Activated B cell treated with CpG ODN at 0.5 μM for 24 hours (primary cell): ENCODE results near the gene IFIT5. TPM values are rescaled to one million over a fixed set of nuclear protein-coding genes. Genes with fewer than 3 reads are reported as not detected.
"Not testable (repeated sequence)": the region's sequence is repeated elsewhere in the genome, so short reads cannot be mapped to it uniquely, and the experiment has no call there.

Experiments used
- ATAC-seq: fragments of 200-7000 bp; cut with Tn5 transposase; one replicate; pipeline ENCODE4 v1.10.0; 2021; ENCODE audit warnings: low read depth, mild to moderate bottlenecking, moderate library complexity
- CTCF ChIA-PET: fragments of 350-600 bp; sonication (Branson Sonifier 250); formaldehyde crosslinking; loops from one replicate; lab custom pipeline; 2021; ENCODE audit warnings: antibody characterized with exemption; lab: Charles Lee
- POLR2A ChIA-PET: fragments of 350-600 bp; sonication (Branson Sonifier 250); formaldehyde crosslinking; loops from one replicate; lab custom pipeline; 2021; ENCODE audit warnings: antibody characterized with exemption; lab: Charles Lee
- DNase-seq: peaks from one replicate; pipeline ENCODE4 v3.0.0; 2022
- H3K27ac Mint-ChIP-seq: one replicate; pipeline ENCODE4 v1.8.0; 2020; ENCODE audit warnings: mixed read lengths
- H3K27me3 Mint-ChIP-seq: one replicate; pipeline ENCODE4 v1.8.0; 2021; ENCODE audit warnings: mixed read lengths
- H3K36me3 Mint-ChIP-seq: one replicate; pipeline ENCODE4 v1.8.0; 2021; ENCODE audit warnings: low read depth, mixed read lengths
- H3K4me1 Mint-ChIP-seq: one replicate; pipeline ENCODE4 v1.8.0; 2021; ENCODE audit warnings: mixed read lengths
- H3K4me3 Mint-ChIP-seq: one replicate; pipeline ENCODE4 v1.8.0; 2020; ENCODE audit warnings: mild to moderate bottlenecking, mixed read lengths
- H3K9me3 Mint-ChIP-seq: one replicate; pipeline ENCODE4 v1.8.0; 2020; ENCODE audit warnings: mixed read lengths
- intact Hi-C: fragments of 100-400 bp; cut with micrococcal nuclease; formaldehyde crosslinking; loops from one replicate; pipeline ENCODE4 v1.15.1; 2024
- total RNA-seq: library from RNA; stranded (reverse); gene quantifications from 2 replicates; pipeline ENCODE4 v1.2.3, GENCODE V29; 2022
- TF ChIP-seq, protein P1 (sequence below): fragments of 200-600 bp; IDR thresholded peaks from one replicate; pipeline ENCODE4 v1.8.0; 2022; ENCODE audit warnings: antibody characterized with exemption, mild to moderate bottlenecking

The IFIT5 gene
- total RNA-seq, 1 donor from 2014 or later = 21.3 TPM

DNA sequence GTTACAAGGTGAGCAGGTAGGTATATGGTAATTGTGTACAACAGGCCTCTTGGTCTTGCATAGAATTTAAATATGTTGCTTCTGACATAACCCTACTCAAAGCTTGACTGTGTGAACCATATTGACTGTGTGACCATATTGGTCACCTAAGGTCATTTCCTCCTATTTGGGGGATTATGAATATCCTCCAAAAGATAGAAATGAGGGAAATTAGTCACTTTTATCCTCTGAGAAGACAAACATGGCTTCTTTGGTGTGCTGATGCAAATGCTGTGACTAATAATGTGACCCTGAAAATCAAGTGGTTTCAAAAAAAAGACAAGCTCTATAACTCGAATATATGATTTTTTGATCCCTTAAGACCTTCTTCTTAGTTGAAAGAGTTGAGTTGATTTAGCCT is 27.9 kb downstream of the IFIT5 start:
- ChIA-PET CTCF (no interaction called here), POLR2A (no interaction called here)
- Mint-ChIP-seq H3K27ac (no peak overlapping the region), H3K4me1 (no peaks in the 10 kb centered on the region), H3K36me3 (no peaks in the 10 kb centered on the region), H3K9me3 (peaks cover 3% of the 10 kb centered on the region), H3K4me3 (no peak overlapping the region), H3K27me3 (peaks cover 20% of the 10 kb centered on the region)
- no peak for ATAC-seq
- no peak for DNase-seq
- intact Hi-C loops = no loop called here
- TF ChIP-seq, protein P1, sequence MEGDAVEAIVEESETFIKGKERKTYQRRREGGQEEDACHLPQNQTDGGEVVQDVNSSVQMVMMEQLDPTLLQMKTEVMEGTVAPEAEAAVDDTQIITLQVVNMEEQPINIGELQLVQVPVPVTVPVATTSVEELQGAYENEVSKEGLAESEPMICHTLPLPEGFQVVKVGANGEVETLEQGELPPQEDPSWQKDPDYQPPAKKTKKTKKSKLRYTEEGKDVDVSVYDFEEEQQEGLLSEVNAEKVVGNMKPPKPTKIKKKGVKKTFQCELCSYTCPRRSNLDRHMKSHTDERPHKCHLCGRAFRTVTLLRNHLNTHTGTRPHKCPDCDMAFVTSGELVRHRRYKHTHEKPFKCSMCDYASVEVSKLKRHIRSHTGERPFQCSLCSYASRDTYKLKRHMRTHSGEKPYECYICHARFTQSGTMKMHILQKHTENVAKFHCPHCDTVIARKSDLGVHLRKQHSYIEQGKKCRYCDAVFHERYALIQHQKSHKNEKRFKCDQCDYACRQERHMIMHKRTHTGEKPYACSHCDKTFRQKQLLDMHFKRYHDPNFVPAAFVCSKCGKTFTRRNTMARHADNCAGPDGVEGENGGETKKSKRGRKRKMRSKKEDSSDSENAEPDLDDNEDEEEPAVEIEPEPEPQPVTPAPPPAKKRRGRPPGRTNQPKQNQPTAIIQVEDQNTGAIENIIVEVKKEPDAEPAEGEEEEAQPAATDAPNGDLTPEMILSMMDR = no peak

DNA sequence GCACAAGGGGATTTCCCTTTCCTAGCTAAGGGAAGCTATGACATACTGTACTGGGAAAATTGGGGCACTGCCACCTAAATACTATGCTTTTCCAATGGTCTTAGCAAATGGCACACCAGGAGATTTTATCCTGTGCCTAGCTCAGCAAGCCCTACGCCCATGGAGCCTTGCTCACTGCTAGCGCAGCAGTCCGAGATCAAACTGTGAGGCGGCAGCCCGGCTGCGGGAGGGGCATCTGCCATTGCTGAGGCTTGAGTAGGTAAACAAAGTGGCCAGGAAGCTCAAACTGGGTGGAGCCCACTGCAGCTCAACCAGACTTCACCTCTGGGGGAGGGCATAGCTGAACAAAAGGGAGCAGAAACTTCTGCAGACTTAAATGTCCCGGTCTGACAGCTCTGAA is 30.5 kb downstream of the IFIT5 start:
- H3K27me3 Mint-ChIP-seq = peaks cover 15% of the 10 kb centered on the region
- H3K36me3 Mint-ChIP-seq, POLR2A ChIA-PET, H3K4me3 Mint-ChIP-seq, H3K27ac Mint-ChIP-seq, DNase-seq, H3K4me1 Mint-ChIP-seq, intact Hi-C loops, CTCF ChIA-PET, H3K9me3 Mint-ChIP-seq, ATAC-seq: not testable (repeated sequence)

DNA sequence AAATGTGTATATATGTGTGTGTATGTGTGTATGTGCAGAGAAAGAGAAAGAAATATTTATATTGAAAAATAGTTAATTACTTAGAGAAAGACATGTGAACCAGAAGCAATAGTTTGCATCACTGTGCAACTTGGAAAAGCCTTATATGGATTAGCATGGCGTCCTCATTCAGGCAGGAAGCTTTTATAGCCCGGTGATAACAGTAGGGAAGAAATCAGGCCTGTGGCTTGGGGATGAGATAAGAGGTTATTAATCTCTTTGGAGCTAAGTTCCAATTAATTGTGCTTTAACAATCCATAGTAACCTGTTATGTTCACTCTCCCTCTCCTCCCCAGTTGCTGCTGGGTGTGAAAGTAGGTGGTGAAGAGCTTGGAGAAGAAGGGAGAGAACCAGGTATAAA is 36.5 kb downstream of the IFIT5 start:
- Mint-ChIP-seq H3K4me1 (peaks cover 4% of the 10 kb centered on the region), H3K36me3 (no peaks in the 10 kb centered on the region), H3K4me3 (no peak overlapping the region), H3K9me3 (no peaks in the 10 kb centered on the region), H3K27ac (no peak overlapping the region), H3K27me3 (peaks cover 6% of the 10 kb centered on the region)
- no peak for DNase-seq
- ChIA-PET POLR2A (no interaction called here), CTCF (interaction anchor here (1.7 kb wide), 1 partner anchor 201 kb away, joined by 3 read pairs; no protein-coding TSS in a partner anchor)
- ATAC-seq = no peak
- intact Hi-C loops = no loop called here
- TF ChIP-seq, protein P1 = no peak

DNA sequence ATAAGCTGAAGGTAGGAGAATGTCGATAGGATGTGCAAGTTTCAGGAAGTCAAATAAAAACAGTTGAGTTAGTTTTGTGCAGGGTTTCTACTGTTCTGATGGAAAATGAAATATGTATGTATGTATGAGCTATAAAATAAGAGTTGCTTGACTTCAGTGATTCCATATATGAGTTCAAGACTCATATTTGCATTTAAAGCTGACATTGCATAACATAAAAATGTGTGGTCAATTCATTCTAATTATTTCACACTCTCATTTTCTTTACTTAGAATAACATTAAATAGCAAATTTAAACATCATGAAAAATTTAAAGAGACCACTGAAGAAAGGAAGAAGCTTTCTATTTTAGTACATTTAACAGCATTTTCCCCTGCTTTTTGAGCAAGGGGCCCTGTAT is 37.8 kb downstream of the IFIT5 start:
- CTCF ChIA-PET = interaction anchor here (1.7 kb wide), 1 partner anchor 202 kb away, joined by 3 read pairs; no protein-coding TSS in a partner anchor
- no peaks in the 10 kb centered on the region for H3K36me3 Mint-ChIP-seq
- POLR2A ChIA-PET = no interaction called here
- peaks cover 4% of the 10 kb centered on the region for H3K4me1 Mint-ChIP-seq
- no peak for ATAC-seq
- TF ChIP-seq, protein P1 = no peak
- intact Hi-C loops = no loop called here
- H3K9me3 Mint-ChIP-seq = no peaks in the 10 kb centered on the region
- peaks cover 6% of the 10 kb centered on the region for H3K27me3 Mint-ChIP-seq
- H3K4me3 Mint-ChIP-seq = no peak overlapping the region
- DNase-seq = no peak
- no peak overlapping the region for H3K27ac Mint-ChIP-seq

DNA sequence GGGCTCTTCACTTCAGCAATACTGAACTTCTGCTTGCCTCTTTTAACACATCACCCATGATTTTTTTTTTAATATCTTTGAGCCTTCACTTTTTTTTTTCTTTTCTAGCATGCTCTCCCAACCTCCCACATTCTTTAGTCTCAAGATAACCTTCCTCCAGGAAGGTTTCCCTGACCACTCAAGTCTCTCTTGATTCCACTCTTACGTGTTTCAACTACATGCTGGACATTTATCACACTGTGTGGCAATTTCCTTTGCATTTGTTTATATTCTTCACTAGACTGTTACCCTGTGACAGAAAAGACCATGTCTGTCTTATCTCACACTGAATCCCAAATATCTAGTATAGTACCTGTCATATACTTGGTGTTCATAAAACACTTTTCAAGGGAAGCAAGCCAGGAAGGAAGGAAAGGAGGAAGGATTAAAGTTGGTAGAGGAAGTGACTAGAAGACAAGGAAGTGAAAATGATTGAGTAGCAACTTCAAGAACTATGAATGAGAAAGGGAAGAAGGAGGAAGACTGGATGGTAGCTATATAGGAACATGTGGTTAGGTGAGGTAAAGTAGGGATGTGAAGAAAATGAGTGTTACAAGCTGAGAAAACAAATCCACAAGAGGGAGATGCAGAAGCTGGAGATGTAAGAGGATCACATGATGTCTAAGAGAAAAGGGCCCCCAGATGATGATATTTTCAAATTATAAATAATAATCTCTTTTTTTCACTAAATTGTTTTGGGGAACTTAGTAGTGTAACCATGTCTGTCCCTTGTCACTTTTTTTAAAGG is 40.4 kb downstream of the IFIT5 start:
- intact Hi-C loops = no loop called here
- no peaks in the 10 kb centered on the region for H3K36me3 Mint-ChIP-seq
- DNase-seq (no peak), ATAC-seq (no peak)
- TF ChIP-seq, protein P1 = no peak
- H3K27ac Mint-ChIP-seq = no peak overlapping the region
- no peaks in the 10 kb centered on the region for H3K9me3 Mint-ChIP-seq
- CTCF ChIA-PET = no interaction called here
- H3K4me1 Mint-ChIP-seq = peaks cover 4% of the 10 kb centered on the region
- POLR2A ChIA-PET = no interaction called here
- no peak overlapping the region for H3K4me3 Mint-ChIP-seq
- H3K27me3 Mint-ChIP-seq = peaks cover 7% of the 10 kb centered on the region
